Caco-2 (cell line): ENCODE measurements around the gene MS4A8. TPM values are rescaled to one million over a fixed set of nuclear protein-coding genes. Genes with fewer than 3 reads are reported as not detected.

Experiments
- Bru-seq: library from RNA; stranded (reverse); fragments of 400-500 nt; gene quantifications from one replicate; lab custom pipeline; 2021; lab: Mats Ljungman, UMichigan
- BruChase-seq, 2 experiments: library from RNA; stranded (reverse); fragments of 400-500 nt; gene quantifications; one replicate each; lab custom pipeline; 2021; lab: Mats Ljungman, UMichigan
- BruUV-seq: library from RNA; stranded (reverse); fragments of 400-500 nt; replicated peaks from 2 replicates; lab custom pipeline; 2021; lab: Mats Ljungman, UMichigan
- CTCF ChIA-PET: fragments of 300-600 bp; sonication (Branson Sonifier 250); formaldehyde crosslinking; loops from one replicate; lab custom pipeline; 2022; ENCODE audit warnings: antibody characterized with exemption; lab: Charles Lee
- POLR2A ChIA-PET: fragments of 300-600 bp; sonication (Branson Sonifier 250); formaldehyde crosslinking; loops from one replicate; lab custom pipeline; 2022; ENCODE audit warnings: antibody characterized with exemption; lab: Charles Lee
- DNase-seq, 2 experiments: peaks; one replicate each; pipeline versions ENCODE4 v3.0.0 to v3.0.0-alpha.2; 2020 to 2022
- H3K27me3 ChIP-seq: replicated peaks from 2 replicates; pipeline ENCODE4 v1.6.0; 2011; ENCODE audit warnings: low read length; ENCODE audit not compliant: control insufficient read depth, insufficient read depth
- H3K36me3 ChIP-seq: 2 replicates; pipeline ENCODE4 v1.5.1; 2011; ENCODE audit warnings: low read length; ENCODE audit not compliant: control insufficient read depth, insufficient read depth
- H3K4me1 ChIP-seq: fragments of 250-450 bp; sonication (Bioruptor Pico); 2 replicates; pipeline ENCODE4 v1.5.1; 2020; ENCODE audit warnings: mild to moderate bottlenecking
- H3K4me3 ChIP-seq: 2 replicates; pipeline ENCODE4 v1.5.1; 2011; ENCODE audit warnings: low read depth, mild to moderate bottlenecking, control low read depth, low read length
- H3K9me3 ChIP-seq: fragments of 250-450 bp; sonication (Bioruptor Pico); 2 replicates; pipeline ENCODE4 v1.5.1; 2020; ENCODE audit warnings: mild to moderate bottlenecking, moderate library complexity
- H3K27ac Mint-ChIP-seq: one replicate; pipeline ENCODE4 v1.8.0; 2022; ENCODE audit warnings: mixed read lengths; ENCODE audit not compliant: unreplicated experiment
- H3K27me3 Mint-ChIP-seq: one replicate; pipeline ENCODE4 v1.8.0; 2022; ENCODE audit warnings: mixed read lengths; ENCODE audit not compliant: insufficient read depth, unreplicated experiment
- H3K36me3 Mint-ChIP-seq: one replicate; pipeline ENCODE4 v1.8.0; 2022; ENCODE audit warnings: mild to moderate bottlenecking, mixed read lengths; ENCODE audit not compliant: insufficient read depth, unreplicated experiment
- H3K4me1 Mint-ChIP-seq: one replicate; pipeline ENCODE4 v1.8.0; 2022; ENCODE audit warnings: low read depth, mixed read lengths; ENCODE audit not compliant: unreplicated experiment
- H3K4me3 Mint-ChIP-seq: one replicate; pipeline ENCODE4 v1.8.0; 2022; ENCODE audit warnings: mild to moderate bottlenecking, moderate library complexity, mixed read lengths; ENCODE audit not compliant: unreplicated experiment
- H3K9me3 Mint-ChIP-seq: one replicate; pipeline ENCODE4 v1.8.0; 2022; ENCODE audit warnings: mixed read lengths; ENCODE audit not compliant: unreplicated experiment
- CTCF ChIP-seq, 2 experiments: fragments of 200-600 bp in 1 of 2; IDR thresholded peaks; 1 replicate in 1 of 2; 2 replicates in 1 of 2; pipeline versions ENCODE4 v1.5.1 to v1.8.0; 2011 to 2022; ENCODE audit warnings: antibody characterized with exemption in 1 of 2, control low read depth in 1 of 2, inconsistent platforms in 1 of 2, low read depth in 1 of 2, low read length in 1 of 2, mild to moderate bottlenecking in 1 of 2, moderate library complexity in 1 of 2; ENCODE audit not compliant: insufficient read depth in 1 of 2, severe bottlenecking in 1 of 2, unreplicated experiment in 1 of 2
- intact Hi-C: fragments of 100-400 bp; cut with micrococcal nuclease; formaldehyde crosslinking; loops from one replicate; pipeline ENCODE4 v1.10.0; 2022; ENCODE audit not compliant: unreplicated experiment
- long read RNA-seq: library from polyadenylated mRNA; stranded (forward); transcript quantifications from one replicate; pipeline ENCODE4 v2.0.0, GENCODE V29; 2022
- total RNA-seq: library from RNA; stranded (reverse); gene quantifications from 2 replicates; pipeline ENCODE4 v1.2.3, GENCODE V29; 2022

The MS4A8 gene
- not detected in 2 replicates for total RNA-seq
- percentile 22 among the genes with signal in this experiment for Bru-seq, nascent RNA
- percentile 13 among the genes with signal in this experiment for BruChase-seq, experiment 1, labeled RNA remaining after a 2-hour chase
- percentile 12 among the genes with signal in this experiment for BruChase-seq, experiment 2, labeled RNA remaining after a 6-hour chase
- long read RNA-seq, result 0 reads

- no peaks in the 10 kb centered on the region for H3K36me3 ChIP-seq
- H3K9me3 ChIP-seq, result no peaks in the 10 kb centered on the region
- intact Hi-C loops, result no loop called here
- H3K4me3 Mint-ChIP-seq, result no peak within 1 kb of the TSS
- BruUV-seq, result no TSS peak
- no peaks in the 10 kb centered on the region for H3K27me3 ChIP-seq
- CTCF ChIA-PET, result interaction anchor here (2.3 kb wide), 1 partner anchor 64 kb away, joined by 8 read pairs; no protein-coding TSS in a partner anchor
- H3K27me3 Mint-ChIP-seq, result no peaks in the 10 kb centered on the region
- peaks cover 13% of the 10 kb centered on the region for H3K4me1 Mint-ChIP-seq
- no peak for DNase-seq
- H3K27ac Mint-ChIP-seq, result no peak within 1 kb of the TSS
- POLR2A ChIA-PET, result interaction anchor here (0.6 kb wide), 1 partner anchor 76 kb away, joined by 4 read pairs; no protein-coding TSS in a partner anchor
- no peak for TF ChIP-seq CTCF (IDR thresholded peaks at IDR 0.05; ENCODE audit: insufficient read depth in 1 of 2, low read depth in 1 of 2, low read length in 1 of 2, severe bottlenecking in 1 of 2, unreplicated experiment in 1 of 2)
- no peak within 1 kb of the TSS for H3K4me3 ChIP-seq
- peaks cover 13% of the 10 kb centered on the region for H3K9me3 Mint-ChIP-seq
- peaks cover 7% of the 10 kb centered on the region; the same call in 1 of the 2 replicates for H3K4me1 ChIP-seq
- no peaks in the 10 kb centered on the region for H3K36me3 Mint-ChIP-seq
Observed at GRCh38 chr11:60699284-60699691, at the start of gene MS4A8. MS4A8 (plus strand) TSS chr11:60699612; CDS start chr11:60700861, 1,249 bp downstream.

- H3K36me3 Mint-ChIP-seq, result no peaks in the 10 kb centered on the region
- peaks cover 4% of the 10 kb centered on the region for H3K27me3 Mint-ChIP-seq
- intact Hi-C loops, result no loop called here
- BruUV-seq, result no TSS peak
- H3K4me3 Mint-ChIP-seq, result no peak overlapping the region
- ChIA-PET CTCF (interaction anchor here (0.5 to 2.2 kb wide), 11 partner anchors 10 to 242 kb away, joined by 3 to 25 read pairs (median 5); partner anchors contain the start of gene MS4A15), POLR2A (no interaction called here)
- H3K9me3 Mint-ChIP-seq, result no peaks in the 10 kb centered on the region
- Histone ChIP-seq H3K27me3 (no peaks in the 10 kb centered on the region), H3K4me3 (no peak overlapping the region), H3K9me3 (no peaks in the 10 kb centered on the region; the same call in 1 of the 2 replicates), H3K36me3 (no peaks in the 10 kb centered on the region), H3K4me1 (no peaks in the 10 kb centered on the region)
- peak; percentile 14 to 24 for TF ChIP-seq CTCF (IDR thresholded peaks at IDR 0.05; ENCODE audit: insufficient read depth in 1 of 2, low read depth in 1 of 2, low read length in 1 of 2, severe bottlenecking in 1 of 2, unreplicated experiment in 1 of 2)
- peaks cover 17% of the 10 kb centered on the region for H3K4me1 Mint-ChIP-seq
- DNase-seq, result peak in 1 of 2 experiments; percentile 20
- no peak overlapping the region for H3K27ac Mint-ChIP-seq
Observed at GRCh38 chr11:60657888-60658287, 41.5 kb upstream of the MS4A8 start.

- Mint-ChIP-seq H3K4me3 (no peak overlapping the region), H3K9me3 (no peaks in the 10 kb centered on the region), H3K27ac (no peak overlapping the region), H3K36me3 (no peaks in the 10 kb centered on the region), H3K27me3 (peaks cover 4% of the 10 kb centered on the region), H3K4me1 (peaks cover 17% of the 10 kb centered on the region)
- Histone ChIP-seq H3K4me1 (no peaks in the 10 kb centered on the region), H3K4me3 (no peak overlapping the region), H3K36me3 (no peaks in the 10 kb centered on the region), H3K9me3 (no peaks in the 10 kb centered on the region; the same call in 1 of the 2 replicates), H3K27me3 (no peaks in the 10 kb centered on the region)
- intact Hi-C loops, result no loop called here
- TF ChIP-seq CTCF (IDR thresholded peaks at IDR 0.05; ENCODE audit: insufficient read depth in 1 of 2, low read depth in 1 of 2, low read length in 1 of 2, severe bottlenecking in 1 of 2, unreplicated experiment in 1 of 2), result no peak
- CTCF ChIA-PET, result interaction anchor here (0.5 to 2.2 kb wide), 11 partner anchors 10 to 241 kb away, joined by 3 to 25 read pairs (median 5); partner anchors contain the start of gene MS4A15
- peak in 1 of 2 experiments; percentile 5 for DNase-seq
- POLR2A ChIA-PET, result no interaction called here
- no TSS peak for BruUV-seq
Observed at GRCh38 chr11:60658409-60658808, 41.0 kb upstream of the MS4A8 start.
